ENCODE measurements around the gene CD7. TPM values are rescaled to one million over a fixed set of nuclear protein-coding genes. Genes with fewer than 3 reads are reported as not detected.

Gene CD7
- total and polyA plus RNA-seq, 9 of the 15 experiments (the other 6 are each of a cell fraction or from before 2014, with no cell fraction given) = 0.21 to 0.35 TPM; not detected in 7

DNA sequence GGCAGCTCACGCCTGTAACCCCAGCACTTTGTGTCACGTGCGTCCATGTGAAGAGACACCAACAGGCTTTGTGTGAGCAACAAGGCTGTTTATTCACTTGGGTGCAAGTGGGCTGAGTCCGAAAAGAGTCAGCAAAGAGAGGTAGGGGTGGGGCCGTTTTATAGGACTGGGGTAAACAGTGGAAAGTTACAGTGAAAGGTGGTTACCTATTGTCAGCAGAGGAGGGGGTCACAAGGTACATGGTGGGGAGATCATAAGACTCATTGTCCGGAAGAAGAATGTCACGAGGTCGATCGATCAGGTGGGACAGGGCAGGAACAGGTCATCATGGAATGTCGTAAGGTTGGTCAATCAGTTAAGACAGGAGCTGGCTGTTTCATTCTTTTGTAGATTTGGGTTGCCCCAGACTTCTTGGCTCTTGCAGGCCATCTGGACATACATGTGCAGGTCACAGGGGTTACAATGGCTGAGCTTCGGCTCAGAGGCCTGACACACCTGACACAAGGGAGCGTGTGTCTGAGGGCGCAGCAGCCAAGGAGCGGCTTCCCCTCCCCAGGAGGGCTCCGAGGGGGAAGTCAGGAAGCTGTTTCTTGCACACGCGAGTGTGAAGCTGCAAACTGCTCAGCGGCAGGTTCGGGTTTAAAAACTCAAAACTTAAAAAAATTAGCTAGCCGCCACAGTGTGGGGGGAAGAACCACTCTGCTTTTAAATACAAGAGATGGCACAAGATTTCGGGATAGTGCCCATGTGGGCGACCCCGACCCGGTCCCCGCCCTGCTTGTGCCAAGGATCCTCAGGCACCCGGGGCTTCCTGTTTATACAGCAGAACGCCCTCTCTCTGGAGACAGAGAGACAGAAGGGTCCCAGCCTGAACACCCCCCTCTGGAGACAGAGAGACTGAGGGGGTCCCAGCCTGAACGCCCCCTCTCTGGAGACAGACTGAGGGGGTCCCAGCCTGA is 29.2 kb upstream of the CD7 start (continued):
- TF ChIP-seq USF1 (CRISPR knock-in tag; IDR thresholded peaks at IDR 0.05) (peak; percentile 66), ZNF583 (CRISPR knock-in tag; IDR thresholded peaks at IDR 0.05) (peak; percentile 78; the same call in 1 of the 2 replicates), RHOXF2B (CRISPR knock-in tag; conservative IDR thresholded peaks at IDR 0.05) (no peak), WHSC1 (IDR thresholded peaks at IDR 0.05; ENCODE audit: low read length) (no peak), ZNF561 (CRISPR knock-in tag; conservative IDR thresholded peaks at IDR 0.05) (no peak), ZFP1 (CRISPR knock-in tag; IDR thresholded peaks at IDR 0.05) (no peak), NR4A1 (CRISPR knock-in tag; IDR thresholded peaks at IDR 0.05) (no peak), NR4A1 (tag; IDR thresholded peaks at IDR 0.05) (peak; percentile 90), PCBP2 (IDR thresholded peaks at IDR 0.05; ENCODE audit: low read depth, low read length, poor library complexity, severe bottlenecking) (no peak), HDAC1 (IDR thresholded peaks at IDR 0.05) (no peak), KAT8 (IDR thresholded peaks at IDR 0.05; ENCODE audit: low read depth) (no peak), TEAD1 (CRISPR knock-in tag; IDR thresholded peaks at IDR 0.05) (no peak), ZNF431 (CRISPR knock-in tag; IDR thresholded peaks at IDR 0.05) (no peak), DIDO1 (tag; IDR thresholded peaks at IDR 0.05; ENCODE audit: low read depth) (no peak), HMG20A (CRISPR knock-in tag; conservative IDR thresholded peaks at IDR 0.05) (no peak), IRF9 (tag; IDR thresholded peaks at IDR 0.05) (no peak), FUS (optimal IDR thresholded peaks at IDR 0.05; ENCODE audit: low read depth, low read length) (no peak), C11orf30 (IDR thresholded peaks at IDR 0.05; ENCODE audit: low read depth) (no peak), TAF9B (IDR thresholded peaks at IDR 0.05; ENCODE audit: partially characterized antibody) (no peak), TSC22D4 (tag; IDR thresholded peaks at IDR 0.05) (no peak)
- TF ChIP-seq, protein P1, sequence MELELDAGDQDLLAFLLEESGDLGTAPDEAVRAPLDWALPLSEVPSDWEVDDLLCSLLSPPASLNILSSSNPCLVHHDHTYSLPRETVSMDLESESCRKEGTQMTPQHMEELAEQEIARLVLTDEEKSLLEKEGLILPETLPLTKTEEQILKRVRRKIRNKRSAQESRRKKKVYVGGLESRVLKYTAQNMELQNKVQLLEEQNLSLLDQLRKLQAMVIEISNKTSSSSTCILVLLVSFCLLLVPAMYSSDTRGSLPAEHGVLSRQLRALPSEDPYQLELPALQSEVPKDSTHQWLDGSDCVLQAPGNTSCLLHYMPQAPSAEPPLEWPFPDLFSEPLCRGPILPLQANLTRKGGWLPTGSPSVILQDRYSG (tag; conservative IDR thresholded peaks at IDR 0.05; ENCODE audit: low read depth) = peak; percentile 85
- TF ChIP-seq, protein P2, sequence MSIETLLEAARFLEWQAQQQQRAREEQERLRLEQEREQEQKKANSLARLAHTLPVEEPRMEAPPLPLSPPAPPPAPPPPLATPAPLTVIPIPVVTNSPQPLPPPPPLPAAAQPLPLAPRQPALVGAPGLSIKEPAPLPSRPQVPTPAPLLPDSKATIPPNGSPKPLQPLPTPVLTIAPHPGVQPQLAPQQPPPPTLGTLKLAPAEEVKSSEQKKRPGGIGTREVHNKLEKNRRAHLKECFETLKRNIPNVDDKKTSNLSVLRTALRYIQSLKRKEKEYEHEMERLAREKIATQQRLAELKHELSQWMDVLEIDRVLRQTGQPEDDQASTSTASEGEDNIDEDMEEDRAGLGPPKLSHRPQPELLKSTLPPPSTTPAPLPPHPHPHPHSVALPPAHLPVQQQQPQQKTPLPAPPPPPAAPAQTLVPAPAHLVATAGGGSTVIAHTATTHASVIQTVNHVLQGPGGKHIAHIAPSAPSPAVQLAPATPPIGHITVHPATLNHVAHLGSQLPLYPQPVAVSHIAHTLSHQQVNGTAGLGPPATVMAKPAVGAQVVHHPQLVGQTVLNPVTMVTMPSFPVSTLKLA (conservative IDR thresholded peaks at IDR 0.05) = no peak
- TF ChIP-seq, protein P3, sequence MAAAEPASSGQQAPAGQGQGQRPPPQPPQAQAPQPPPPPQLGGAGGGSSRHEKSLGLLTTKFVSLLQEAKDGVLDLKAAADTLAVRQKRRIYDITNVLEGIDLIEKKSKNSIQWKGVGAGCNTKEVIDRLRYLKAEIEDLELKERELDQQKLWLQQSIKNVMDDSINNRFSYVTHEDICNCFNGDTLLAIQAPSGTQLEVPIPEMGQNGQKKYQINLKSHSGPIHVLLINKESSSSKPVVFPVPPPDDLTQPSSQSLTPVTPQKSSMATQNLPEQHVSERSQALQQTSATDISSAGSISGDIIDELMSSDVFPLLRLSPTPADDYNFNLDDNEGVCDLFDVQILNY (CRISPR knock-in tag; IDR thresholded peaks at IDR 0.05) = no peak

Data from K562 (cell line).